GM18519 (cell line): Measurements from ENCODE around the gene TRIM34.
"Not testable (repeated sequence)": the region's sequence is repeated elsewhere in the genome, so short reads cannot be mapped to it uniquely, and the experiment has no call there.

ENCODE experiments used
- ATAC-seq: cut with Tn5 transposase; IDR thresholded peaks from one replicate; pipeline ENCODE4 v1.9.1; 2021; ENCODE audit warnings: mild to moderate bottlenecking, moderate library complexity; ENCODE audit not compliant: unreplicated experiment, low FRiP score

The TRIM34 gene

GRCh38 chr11:5683620-5684019, 58.8 kb downstream of the TRIM34 start:
- ATAC-seq = not testable (repeated sequence)

- ATAC-seq = peak; percentile 12
Observed at GRCh38 chr11:5684036-5684645, 59.3 kb downstream of the TRIM34 start.

GRCh38 chr11:5684646-5685362, 60.0 kb downstream of the TRIM34 start, which contains the start of gene TRIM5:
Gene TRIM5, minus strand, starts transcription at chr11:5685074. Its CDS starts 4,897 bp downstream, at chr11:5680177.
- ATAC-seq = peak; percentile 47

DNA sequence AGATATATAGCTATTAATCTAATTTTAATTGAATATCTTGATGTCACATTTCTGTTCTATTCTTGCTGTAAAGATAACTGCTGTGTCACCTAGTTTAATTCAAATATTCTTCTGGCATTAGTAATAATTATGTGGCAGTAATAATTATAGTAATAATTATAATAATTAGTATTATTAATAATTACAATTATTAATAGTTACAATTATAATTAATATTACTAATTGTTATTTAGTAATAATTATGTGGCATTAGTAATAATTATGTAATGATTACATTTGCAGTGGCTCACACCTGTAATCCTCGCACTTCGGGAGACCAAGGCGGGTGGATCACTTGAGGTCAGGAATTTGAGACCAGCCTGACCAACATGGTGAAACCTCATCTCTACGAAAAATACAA, 61.6 kb downstream of the TRIM34 start:
- no peak for ATAC-seq

GRCh38 chr11:5688482-5688881, 63.7 kb downstream of the TRIM34 start:
- ATAC-seq = no peak

- peak; percentile 85 for ATAC-seq
Observed at GRCh38 chr11:5689551-5689983, 64.8 kb downstream of the TRIM34 start, which contains the start of gene TRIM22. Gene TRIM22, plus strand, starts transcription at chr11:5689790. Its CDS starts 6,443 bp downstream, at chr11:5696233.

DNA sequence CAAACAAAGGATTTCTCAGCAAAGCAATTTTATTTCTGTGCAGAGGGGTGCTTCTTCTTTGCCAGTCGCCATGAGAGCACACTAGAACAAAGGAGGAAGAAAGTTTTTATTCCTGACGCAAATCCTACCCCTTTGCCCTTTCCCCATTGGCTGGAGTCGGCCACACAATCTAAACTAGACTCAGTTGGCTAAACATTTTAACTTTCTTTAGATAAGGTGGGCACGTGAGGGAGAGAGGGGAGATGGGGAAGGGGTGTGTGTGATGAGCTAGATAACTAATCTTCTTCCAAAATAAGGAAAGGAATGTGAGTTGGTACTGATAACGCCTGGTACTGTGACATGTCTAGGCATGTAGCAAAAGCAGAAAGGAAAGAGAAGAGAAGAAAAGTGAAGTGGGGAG, 65.4 kb downstream of the TRIM34 start:
- no peak for ATAC-seq

DNA sequence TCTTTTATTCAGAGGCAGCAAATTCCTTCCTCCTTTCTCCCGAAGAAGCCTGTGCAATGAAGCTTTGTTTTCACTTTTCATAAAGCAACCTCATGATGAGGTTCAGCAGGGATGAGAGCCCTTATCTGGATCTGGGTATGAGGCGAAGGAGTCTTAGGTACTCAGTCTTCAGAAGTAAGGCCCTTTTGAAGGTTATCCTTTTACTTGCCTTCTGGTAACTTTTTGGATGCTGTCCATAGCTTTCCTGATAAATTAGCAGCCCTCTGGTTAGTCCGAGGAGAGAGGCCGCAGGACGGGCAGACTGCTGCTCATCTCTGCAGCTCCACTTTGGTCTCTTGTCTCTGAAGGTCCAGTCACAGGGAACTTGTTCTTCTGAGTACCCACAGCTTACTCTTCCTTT, 65.9 kb downstream of the TRIM34 start:
- ATAC-seq = no peak

DNA sequence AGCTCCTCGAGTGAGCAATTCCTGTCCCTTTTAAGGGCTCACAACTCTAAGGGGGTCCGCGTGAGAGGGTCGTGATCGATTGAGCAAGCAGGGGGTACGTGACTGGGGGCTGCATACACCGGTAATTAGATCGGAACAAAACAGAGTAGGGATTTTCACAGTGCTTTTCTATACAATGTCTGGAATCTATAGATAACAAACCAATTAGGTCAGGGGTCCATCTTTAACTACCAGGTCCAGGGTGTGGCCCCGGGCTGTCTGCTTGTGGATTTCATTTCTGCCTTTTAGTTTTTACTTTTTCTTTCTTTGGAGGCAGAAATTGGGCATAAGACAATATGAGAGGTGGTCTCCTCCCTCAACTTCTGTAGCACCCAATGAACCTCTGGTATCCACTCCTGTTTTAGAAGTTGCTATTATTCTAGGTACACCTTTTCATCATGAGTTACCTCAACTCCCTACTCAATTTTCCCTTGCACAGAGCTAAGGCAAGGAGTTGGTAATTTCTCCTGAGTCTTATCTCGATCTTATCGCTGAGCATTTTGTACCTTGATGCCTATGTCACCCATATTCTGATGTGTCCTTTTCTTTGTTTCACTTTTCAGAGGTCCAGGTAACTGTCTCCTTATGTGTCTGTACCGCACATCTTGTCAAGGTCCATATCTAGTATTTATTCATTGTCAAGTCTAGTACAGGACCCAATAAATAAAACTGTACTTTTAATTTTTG, 66.6 kb downstream of the TRIM34 start:
- not testable (repeated sequence) for ATAC-seq

DNA sequence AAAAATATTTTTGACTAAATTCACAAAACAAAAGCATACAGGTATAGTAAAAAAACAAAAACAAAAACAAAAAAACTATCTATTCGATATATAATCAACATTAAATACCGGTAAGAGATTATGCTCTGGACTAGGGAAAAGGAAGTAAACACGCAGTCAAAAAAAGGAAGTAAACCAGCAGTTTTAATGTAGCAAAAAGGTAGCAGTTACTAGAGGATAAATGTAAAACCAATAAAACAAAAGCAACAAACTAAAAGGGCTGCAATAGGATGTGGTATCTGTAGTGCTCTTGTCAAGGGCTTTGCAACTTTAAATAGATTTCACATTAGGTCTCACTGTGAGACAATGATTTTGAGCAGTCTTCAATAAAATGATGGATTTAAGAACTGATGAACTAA, 67.2 kb downstream of the TRIM34 start:
- ATAC-seq = no peak
